ENCODE measurements around the gene DCN.

Gene DCN

GRCh38 chr12:91204421-91204820 lies 21.8 kb upstream of the DCN start:
- no peak for TF ChIP-seq GATA1 (IDR thresholded peaks at IDR 0.05; ENCODE audit: low read depth, low read length)
- TF ChIP-seq POLR2A (IDR thresholded peaks at IDR 0.05; ENCODE audit: low read length), result no peak

GRCh38 chr12:91203610-91204009 lies 21.0 kb upstream of the DCN start:
- TF ChIP-seq POLR2A (IDR thresholded peaks at IDR 0.05; ENCODE audit: low read length) (no peak), GATA1 (IDR thresholded peaks at IDR 0.05; ENCODE audit: low read depth, low read length) (no peak)
- no peak for DNase-seq

More at GRCh38 chr12:91204421-91204820, 21.8 kb upstream of the DCN start:
- no peak for DNase-seq

- DNase-seq, result no peak
- TF ChIP-seq GATA1 (IDR thresholded peaks at IDR 0.05; ENCODE audit: low read depth, low read length), result no peak
- TF ChIP-seq POLR2A (IDR thresholded peaks at IDR 0.05; ENCODE audit: low read length), result no peak
These were observed 19.8 kb upstream of the DCN start for GRCh38 chr12:91202390-91202789.

DNA sequence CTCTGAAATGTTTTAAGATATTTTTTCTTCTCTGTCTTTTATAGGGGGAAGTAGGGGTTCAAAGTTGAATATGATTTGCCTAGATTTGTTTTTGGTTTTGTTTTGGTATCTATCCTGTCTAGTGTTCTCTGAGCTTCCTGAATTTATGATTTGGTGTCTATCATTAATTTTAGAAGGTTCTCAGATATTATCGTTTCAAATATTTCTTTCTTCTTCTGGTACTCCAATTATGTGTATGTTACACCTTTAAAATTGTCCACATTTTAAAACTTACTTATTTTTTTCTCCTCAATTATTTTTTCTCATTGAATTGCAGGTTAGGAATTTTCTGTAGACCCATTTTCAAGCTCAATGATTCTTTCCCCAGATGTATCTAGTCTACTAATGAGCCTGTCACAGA lies 13.8 kb upstream of the DCN start:
- no peak for TF ChIP-seq GATA1 (IDR thresholded peaks at IDR 0.05; ENCODE audit: low read depth, low read length)
- TF ChIP-seq POLR2A (IDR thresholded peaks at IDR 0.05; ENCODE audit: low read length), result no peak
- no peak for DNase-seq

DNA sequence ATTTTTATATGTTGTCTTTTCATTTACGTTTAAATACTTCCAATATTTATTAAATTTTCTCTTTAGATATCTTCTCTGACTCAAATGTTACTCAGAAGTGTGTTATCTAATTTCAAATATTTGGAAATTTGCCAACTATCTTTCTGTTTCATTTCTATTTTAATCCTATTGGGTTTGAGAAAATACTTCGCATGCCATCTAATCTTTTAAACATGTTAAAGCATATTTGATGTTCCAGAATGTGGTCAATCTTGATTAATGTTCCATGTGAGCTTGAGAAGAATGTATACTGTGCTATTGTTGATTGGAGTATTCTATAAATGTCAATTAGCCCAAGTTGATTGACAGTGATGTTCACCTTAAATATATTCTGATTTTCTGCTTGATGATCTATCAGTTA lies 11.9 kb upstream of the DCN start:
- no peak for TF ChIP-seq GATA1 (IDR thresholded peaks at IDR 0.05; ENCODE audit: low read depth, low read length)
- no peak for DNase-seq

DNA sequence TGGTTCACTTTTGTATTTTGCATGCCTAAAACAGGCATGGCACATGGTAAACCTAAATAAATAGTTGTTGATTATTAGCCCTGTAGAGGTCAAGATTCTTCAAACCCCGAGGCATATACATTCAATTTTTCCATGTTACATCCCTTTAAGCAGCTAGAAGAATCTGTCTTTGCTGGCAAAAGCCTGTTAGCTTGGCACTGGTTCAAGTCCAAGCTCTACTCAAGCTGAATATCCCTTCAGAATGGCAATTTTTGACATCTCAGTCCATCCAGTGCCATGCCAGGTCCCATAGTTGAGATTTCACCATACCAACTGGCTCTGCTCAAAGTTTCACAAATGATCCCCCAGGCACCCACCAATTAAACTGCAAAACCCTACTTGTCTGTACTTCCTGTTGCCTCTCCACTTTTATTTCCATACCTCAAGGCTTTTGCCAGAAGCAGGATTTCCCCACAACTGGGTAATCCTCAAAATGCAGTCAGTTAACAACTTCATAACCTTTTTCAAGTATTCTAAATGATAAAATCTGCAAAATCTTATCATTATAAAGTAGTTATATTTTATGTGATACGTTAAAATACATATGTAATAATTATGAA lies 9.0 kb upstream of the DCN start:
- TF ChIP-seq POLR2A (IDR thresholded peaks at IDR 0.05; ENCODE audit: low read length) (no peak), GATA1 (IDR thresholded peaks at IDR 0.05; ENCODE audit: low read depth, low read length) (no peak)
- DNase-seq, result no peak

- TF ChIP-seq GATA1 (IDR thresholded peaks at IDR 0.05; ENCODE audit: low read depth, low read length), result no peak
- TF ChIP-seq POLR2A (IDR thresholded peaks at IDR 0.05; ENCODE audit: low read length), result no peak
- DNase-seq, result no peak
These were observed 6.9 kb upstream of the DCN start for GRCh38 chr12:91189516-91189915.

GRCh38 chr12:91188778-91189177 lies 6.2 kb upstream of the DCN start:
- TF ChIP-seq GATA1 (IDR thresholded peaks at IDR 0.05; ENCODE audit: low read depth, low read length), result no peak
- no peak for TF ChIP-seq POLR2A (IDR thresholded peaks at IDR 0.05; ENCODE audit: low read length)
- no peak for DNase-seq

DNA sequence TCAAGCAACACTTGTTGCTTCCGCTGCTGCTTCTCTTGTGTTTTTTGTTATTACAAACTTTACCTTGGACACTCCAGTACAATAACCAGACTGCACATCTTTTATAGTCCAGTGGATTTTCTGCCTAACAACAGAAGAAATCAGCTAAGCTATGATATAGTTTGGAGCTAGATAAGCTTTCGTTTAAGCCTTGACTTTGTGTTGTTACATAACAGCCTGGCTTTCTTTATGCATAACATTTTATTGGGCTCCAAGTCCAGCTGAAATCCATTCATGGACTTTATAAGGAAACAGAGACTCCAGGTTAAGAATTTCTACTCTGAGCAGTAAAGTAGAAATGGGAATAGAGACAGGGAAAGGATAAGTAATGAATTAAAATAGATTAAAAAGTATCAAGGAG lies 3.5 kb upstream of the DCN start:
- TF ChIP-seq POLR2A (IDR thresholded peaks at IDR 0.05; ENCODE audit: low read length) (no peak), GATA1 (IDR thresholded peaks at IDR 0.05; ENCODE audit: low read depth, low read length) (no peak)
- DNase-seq, result no peak

DNA sequence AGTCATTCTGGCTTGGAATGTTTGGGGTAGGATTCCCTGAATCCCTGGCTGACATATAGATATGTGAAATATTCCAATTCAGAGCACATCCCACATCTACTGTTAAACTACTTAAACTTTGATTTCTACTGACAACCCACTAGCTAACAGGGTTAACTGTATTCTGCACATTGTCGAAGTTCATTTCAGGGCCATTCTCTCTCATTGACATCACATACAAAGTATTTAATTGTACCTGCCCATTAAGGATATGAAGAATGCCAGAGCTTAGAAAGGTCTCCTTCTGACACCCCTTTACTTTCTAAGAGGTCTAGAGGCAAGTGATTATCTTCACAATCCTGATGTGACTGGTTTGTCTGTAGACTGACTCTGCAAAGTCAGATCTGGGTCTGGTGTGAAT lies 2.8 kb upstream of the DCN start:
- DNase-seq, result no peak
- TF ChIP-seq POLR2A (IDR thresholded peaks at IDR 0.05; ENCODE audit: low read length), result no peak
- TF ChIP-seq GATA1 (IDR thresholded peaks at IDR 0.05; ENCODE audit: low read depth, low read length), result no peak

DNA sequence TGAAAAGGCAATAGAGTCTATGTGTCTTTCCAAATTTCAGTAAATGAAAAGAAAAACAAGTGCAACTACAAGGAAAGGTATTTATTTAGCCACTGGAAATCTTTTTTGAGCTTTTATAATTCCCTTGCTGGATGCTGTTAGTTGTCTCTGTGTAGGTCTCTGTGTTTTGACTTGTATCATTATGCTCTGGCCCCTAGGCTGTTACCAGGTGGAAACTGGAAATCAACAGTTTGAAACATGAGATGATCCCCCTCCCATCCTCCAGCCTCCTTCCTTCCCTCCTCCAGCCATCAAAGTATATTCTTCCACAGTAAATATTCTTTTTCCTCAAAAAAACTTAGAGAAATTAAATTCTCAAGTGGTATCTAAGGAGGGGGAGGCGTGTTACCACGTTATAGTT lies 934 bp upstream of the DCN start:
- no peak for DNase-seq
- TF ChIP-seq GATA1 (IDR thresholded peaks at IDR 0.05; ENCODE audit: low read depth, low read length) (no peak), POLR2A (IDR thresholded peaks at IDR 0.05; ENCODE audit: low read length) (no peak)

DNA sequence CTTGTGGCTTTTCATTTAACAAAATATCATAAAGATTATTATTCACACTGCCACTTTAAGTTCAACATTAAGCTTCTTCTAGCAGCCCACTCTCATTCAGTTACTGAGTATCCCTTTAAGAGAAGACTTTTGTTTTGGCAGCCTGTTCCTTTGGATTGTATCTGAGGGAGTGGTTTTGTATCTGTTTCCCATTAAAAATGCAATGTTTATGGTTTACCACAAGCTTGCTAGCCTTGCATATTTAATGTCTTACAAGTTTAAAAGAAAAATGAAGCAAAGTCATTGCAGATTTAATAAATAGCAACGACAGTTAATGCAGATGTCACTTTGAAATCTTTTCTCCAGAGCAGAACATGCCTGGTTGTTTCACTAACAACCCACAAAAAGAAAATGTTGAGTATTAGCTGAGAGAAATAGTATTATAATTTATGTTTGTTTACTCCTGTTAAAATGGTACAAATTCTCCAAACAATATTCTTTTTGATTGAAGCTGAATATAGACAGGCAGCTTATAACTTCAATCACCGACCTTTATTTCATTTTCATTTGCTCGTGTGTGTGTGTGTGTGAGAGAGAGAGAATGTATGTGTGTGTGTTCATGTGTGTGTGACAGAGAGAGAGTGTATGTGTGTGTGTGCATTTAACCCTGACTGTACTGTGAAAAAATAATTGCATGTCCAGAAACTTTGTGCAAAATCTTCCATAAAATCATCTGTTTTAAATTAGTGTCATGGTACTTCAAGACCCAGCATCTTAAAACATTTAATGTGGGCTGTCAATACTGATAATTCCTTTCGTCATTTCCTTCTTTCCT lies 1.8 kb downstream of the DCN start:
- DNase-seq, result no peak

DNA sequence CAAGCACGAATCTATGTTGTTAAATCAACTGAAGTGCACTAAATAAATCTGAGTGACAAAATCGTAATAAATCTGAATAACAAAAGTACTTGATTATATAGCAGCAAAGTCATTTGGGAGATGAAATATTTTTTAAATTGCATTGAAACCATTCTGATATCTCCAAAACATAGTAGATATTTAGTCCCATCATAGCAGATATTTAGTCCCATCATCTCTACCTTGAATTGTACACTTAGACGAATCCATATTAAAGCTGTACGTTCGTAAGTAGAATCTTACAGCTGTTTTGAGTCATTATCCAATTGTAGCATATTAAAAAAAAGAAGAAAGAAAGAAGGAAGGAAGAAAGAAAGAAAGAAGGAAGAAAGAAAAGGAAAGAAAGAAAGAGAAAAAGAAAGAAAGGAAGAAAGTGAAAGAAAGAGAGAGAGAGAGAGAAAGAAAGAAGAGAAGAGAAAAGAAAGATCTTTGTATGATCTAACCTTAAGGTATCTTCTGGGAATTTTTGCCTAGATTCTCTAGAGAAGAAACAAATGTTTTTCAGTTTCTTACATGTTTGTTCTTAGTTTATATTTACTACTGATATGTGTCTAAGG lies 2.6 kb downstream of the DCN start:
- no peak for DNase-seq
- TF ChIP-seq GATA1 (IDR thresholded peaks at IDR 0.05; ENCODE audit: low read depth, low read length), result no peak
- TF ChIP-seq POLR2A (IDR thresholded peaks at IDR 0.05; ENCODE audit: low read length), result no peak

More for the DNA sequence above, 1.8 kb downstream of the DCN start:
- TF ChIP-seq GATA1 (IDR thresholded peaks at IDR 0.05; ENCODE audit: low read depth, low read length) (no peak), POLR2A (IDR thresholded peaks at IDR 0.05; ENCODE audit: low read length) (no peak)

- TF ChIP-seq POLR2A (IDR thresholded peaks at IDR 0.05; ENCODE audit: low read length) (no peak), GATA1 (IDR thresholded peaks at IDR 0.05; ENCODE audit: low read depth, low read length) (no peak)
These were observed 3.3 kb downstream of the DCN start for GRCh38 chr12:91179315-91179714.

DNA sequence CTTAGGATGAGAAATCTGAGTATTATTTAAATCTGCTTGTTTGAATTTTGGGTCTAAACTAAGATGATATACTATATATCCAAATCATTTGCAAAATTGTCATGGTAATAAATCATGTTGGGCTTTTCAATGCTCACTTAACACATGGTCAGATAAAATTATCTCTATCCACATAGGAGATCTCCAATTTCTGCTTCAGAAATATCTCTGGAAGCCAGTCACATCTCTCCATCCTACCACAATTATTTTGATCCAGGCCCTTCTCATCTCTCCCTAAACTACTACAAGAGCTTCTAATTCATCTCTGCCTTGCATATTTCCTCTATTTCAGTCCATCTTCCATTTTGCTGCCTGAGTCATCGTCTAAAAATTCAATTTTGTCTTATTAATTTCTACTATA lies 3.8 kb downstream of the DCN start:
- no peak for TF ChIP-seq GATA1 (IDR thresholded peaks at IDR 0.05; ENCODE audit: low read depth, low read length)
- TF ChIP-seq POLR2A (IDR thresholded peaks at IDR 0.05; ENCODE audit: low read length), result no peak
- no peak for DNase-seq

More at GRCh38 chr12:91179315-91179714, 3.3 kb downstream of the DCN start:
- no peak for DNase-seq
